Muscle of back (tissue), 11 donors: ENCODE data around the gene PERM1. TPM values are rescaled to one million over a fixed set of nuclear protein-coding genes. Genes with fewer than 3 reads are reported as not detected.

Source experiments
- DNase-seq, 3 donors: peaks; one replicate each; pipeline versions ENCODE4 v3.0.0 to v3.0.0-alpha.2; 2013
- polyA plus RNA-seq, 10 donors: library from polyadenylated mRNA; unstranded; fragments of 120-200 nt; gene quantifications; one replicate each; pipeline ENCODE4 v1.2.1, GENCODE V29; 2013; ENCODE audit not compliant: insufficient read length in 10 of 10

The PERM1 gene
- polyA plus RNA-seq, 10 donors: 0.97 to 2.9 (median 1.6) TPM

- DNase-seq: no peak
These were observed 17.0 kb downstream of the PERM1 start for GRCh38 chr1:964691-965525.

- no peak for DNase-seq
These were observed 18.0 kb downstream of the PERM1 start for GRCh38 chr1:963746-964525.

GRCh38 chr1:963301-963651 lies 18.6 kb downstream of the PERM1 start:
- no peak for DNase-seq

- DNase-seq: no peak
These were observed 19.3 kb downstream of the PERM1 start for GRCh38 chr1:962381-963300.

GRCh38 chr1:961132-961669 lies 20.7 kb downstream of the PERM1 start:
- peak in 1 of 3 donors; percentile 32 for DNase-seq

GRCh38 chr1:960363-961131 lies 21.3 kb downstream of the PERM1 start, which contains the start of gene KLHL17:
Gene KLHL17 (plus strand): TSS chr1:960584. CDS start chr1:960694, 110 bp downstream.
- DNase-seq: peak; percentile 54 to 83 (median 59)

GRCh38 chr1:959731-960362 lies 22.0 kb downstream of the PERM1 start:
- DNase-seq: no peak

GRCh38 chr1:958823-959730 lies 22.8 kb downstream of the PERM1 start, which contains the start of gene NOC2L:
Gene NOC2L (minus strand): TSS chr1:959256. CDS start chr1:959240, 16 bp downstream.
- peak; percentile 89 to 96 (median 92) for DNase-seq

- DNase-seq: no peak
These were observed 25.3 kb downstream of the PERM1 start for GRCh38 chr1:956636-957035.

GRCh38 chr1:955474-955873 lies 26.4 kb downstream of the PERM1 start:
- DNase-seq: no peak

- no peak for DNase-seq
These were observed 27.0 kb downstream of the PERM1 start for GRCh38 chr1:954927-955326.

- DNase-seq: no peak
These were observed 28.2 kb downstream of the PERM1 start for GRCh38 chr1:953524-954320.

- DNase-seq: no peak
These were observed 29.3 kb downstream of the PERM1 start for GRCh38 chr1:952603-953002.

GRCh38 chr1:952201-952600 lies 29.7 kb downstream of the PERM1 start:
- no peak for DNase-seq

GRCh38 chr1:951364-951763 lies 30.5 kb downstream of the PERM1 start:
- DNase-seq: no peak

- DNase-seq: no peak
These were observed 31.0 kb downstream of the PERM1 start for GRCh38 chr1:950881-951280.

- DNase-seq: no peak
These were observed 31.6 kb downstream of the PERM1 start for GRCh38 chr1:950268-950667.

GRCh38 chr1:947958-948357 lies 33.9 kb downstream of the PERM1 start:
- no peak for DNase-seq
